Osteoblast (primary cell): ENCODE results near the gene DHRS11. TPM values are rescaled to one million over a fixed set of nuclear protein-coding genes. Genes with fewer than 3 reads are reported as not detected.
A peak's percentile ranks its signal among the peaks of the same experiment; 100 is the strongest.

Experiments
- DNase-seq: peaks from one replicate; pipeline ENCODE4 v3.0.0; 2011; ENCODE audit warnings: low spot score, mixed read lengths; ENCODE audit not compliant: insufficient read length; ENCODE audit errors: missing footprints
- H2AFZ ChIP-seq: 2 replicates; pipeline ENCODE4 v1.6.0; 2011; ENCODE audit warnings: mild to moderate bottlenecking, low read length
- H3K27ac ChIP-seq: 2 replicates; pipeline ENCODE4 v1.5.1; 2011; ENCODE audit warnings: mild to moderate bottlenecking, low read depth, low read length, moderate library complexity
- H3K27me3 ChIP-seq: 2 replicates; pipeline ENCODE4 v1.6.0; 2012; ENCODE audit warnings: mild to moderate bottlenecking, control low read depth, inconsistent platforms, low read length, moderate library complexity; ENCODE audit not compliant: insufficient read depth
- H3K36me3 ChIP-seq: 2 replicates; pipeline ENCODE4 v1.5.1; 2011; ENCODE audit warnings: mild to moderate bottlenecking, low read length, control low read depth, moderate library complexity; ENCODE audit not compliant: insufficient read depth
- H3K4me1 ChIP-seq: 2 replicates; pipeline ENCODE4 v1.5.1; 2011; ENCODE audit warnings: mild to moderate bottlenecking, low read length, control low read depth, moderate library complexity; ENCODE audit not compliant: insufficient read depth
- H3K4me2 ChIP-seq: 2 replicates; pipeline ENCODE4 v1.6.0; 2011; ENCODE audit warnings: mild to moderate bottlenecking, low read length; ENCODE audit not compliant: insufficient read depth
- H3K4me3 ChIP-seq: fragments of 200-600 bp; sonication (generic); 3 replicates; pipeline ENCODE4 v1.5.1; 2012; ENCODE audit warnings: mild to moderate bottlenecking, low read length, inconsistent platforms; ENCODE audit not compliant: insufficient read depth
- H3K79me2 ChIP-seq: 2 replicates; pipeline ENCODE4 v1.6.0; 2012; ENCODE audit warnings: mild to moderate bottlenecking, low read length, control low read depth, inconsistent platforms; ENCODE audit not compliant: insufficient read depth
- H3K9me3 ChIP-seq: 2 replicates; pipeline ENCODE4 v1.5.1; 2011; ENCODE audit warnings: low read depth, low read length, control low read depth
- H4K20me1 ChIP-seq: 2 replicates; pipeline ENCODE4 v1.6.0; 2012; ENCODE audit warnings: mild to moderate bottlenecking, low read length, control low read depth; ENCODE audit not compliant: insufficient read depth
- total RNA-seq: library from RNA; depleted of rRNA; stranded (reverse); fragments of >200 nt; gene quantifications from 2 replicates; pipeline ENCODE4 v1.2.3, GENCODE V29; 2012
- TF ChIP-seq, protein P1 (sequence below): IDR thresholded peaks from 2 replicates; pipeline ENCODE4 v1.5.1; 2011; ENCODE audit warnings: mild to moderate bottlenecking, low read depth, low read length, moderate library complexity; ENCODE audit errors: extremely low read depth

DHRS11 gene
- total RNA-seq, 1 donor = 3.3 TPM

DNA sequence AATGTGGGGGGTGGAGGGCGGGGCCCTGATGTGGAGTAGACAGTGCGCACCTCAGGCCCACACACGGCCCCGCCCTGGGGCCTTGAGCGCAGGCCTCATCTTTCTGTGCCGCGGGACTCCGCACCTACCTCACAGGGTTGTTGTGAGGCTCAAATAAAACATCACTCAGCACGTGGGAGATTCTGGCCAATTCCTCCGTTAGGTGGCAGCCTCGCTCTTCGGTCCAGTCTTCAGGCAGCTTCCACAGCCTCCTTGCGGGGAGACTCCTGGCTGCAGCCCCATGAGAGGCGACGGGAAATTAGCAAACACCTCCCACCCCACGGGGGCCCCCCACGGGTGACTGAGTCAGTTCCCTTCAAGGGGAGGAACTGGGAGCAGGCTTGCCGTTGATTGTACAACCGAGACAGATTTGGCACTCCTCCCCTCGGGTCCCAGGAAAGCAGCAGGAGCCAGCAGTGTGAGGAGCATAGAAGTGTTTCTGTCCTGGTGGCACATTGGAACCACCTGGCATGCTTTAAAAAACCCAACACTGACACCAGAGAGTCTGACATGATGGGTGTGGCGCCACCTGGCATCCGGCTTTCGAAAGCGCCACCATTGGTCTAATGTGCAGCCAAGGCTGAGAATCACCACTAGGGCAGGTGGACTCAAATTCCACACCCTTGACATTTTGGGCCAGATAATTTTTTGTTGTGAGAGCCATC is 17.3 kb downstream of the DHRS11 start:
- H3K4me2 ChIP-seq = peak overlapping the region; percentile 60
- H4K20me1 ChIP-seq = peaks cover 10% of the 10 kb centered on the region
- no peaks in the 10 kb centered on the region for H3K36me3 ChIP-seq
- peaks cover 16% of the 10 kb centered on the region for H3K79me2 ChIP-seq
- H3K9me3 ChIP-seq = no peaks in the 10 kb centered on the region
- peak overlapping the region; percentile 25 for H2AFZ ChIP-seq
- DNase-seq = peak; percentile 95
- peaks cover 11% of the 10 kb centered on the region for H3K4me1 ChIP-seq
- TF ChIP-seq, protein P1, sequence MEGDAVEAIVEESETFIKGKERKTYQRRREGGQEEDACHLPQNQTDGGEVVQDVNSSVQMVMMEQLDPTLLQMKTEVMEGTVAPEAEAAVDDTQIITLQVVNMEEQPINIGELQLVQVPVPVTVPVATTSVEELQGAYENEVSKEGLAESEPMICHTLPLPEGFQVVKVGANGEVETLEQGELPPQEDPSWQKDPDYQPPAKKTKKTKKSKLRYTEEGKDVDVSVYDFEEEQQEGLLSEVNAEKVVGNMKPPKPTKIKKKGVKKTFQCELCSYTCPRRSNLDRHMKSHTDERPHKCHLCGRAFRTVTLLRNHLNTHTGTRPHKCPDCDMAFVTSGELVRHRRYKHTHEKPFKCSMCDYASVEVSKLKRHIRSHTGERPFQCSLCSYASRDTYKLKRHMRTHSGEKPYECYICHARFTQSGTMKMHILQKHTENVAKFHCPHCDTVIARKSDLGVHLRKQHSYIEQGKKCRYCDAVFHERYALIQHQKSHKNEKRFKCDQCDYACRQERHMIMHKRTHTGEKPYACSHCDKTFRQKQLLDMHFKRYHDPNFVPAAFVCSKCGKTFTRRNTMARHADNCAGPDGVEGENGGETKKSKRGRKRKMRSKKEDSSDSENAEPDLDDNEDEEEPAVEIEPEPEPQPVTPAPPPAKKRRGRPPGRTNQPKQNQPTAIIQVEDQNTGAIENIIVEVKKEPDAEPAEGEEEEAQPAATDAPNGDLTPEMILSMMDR = peak; percentile 50
- peaks cover 4% of the 10 kb centered on the region for H3K27me3 ChIP-seq
- peak overlapping the region; percentile 38 for H3K4me3 ChIP-seq
- H3K27ac ChIP-seq = peak overlapping the region; percentile 27

DNA sequence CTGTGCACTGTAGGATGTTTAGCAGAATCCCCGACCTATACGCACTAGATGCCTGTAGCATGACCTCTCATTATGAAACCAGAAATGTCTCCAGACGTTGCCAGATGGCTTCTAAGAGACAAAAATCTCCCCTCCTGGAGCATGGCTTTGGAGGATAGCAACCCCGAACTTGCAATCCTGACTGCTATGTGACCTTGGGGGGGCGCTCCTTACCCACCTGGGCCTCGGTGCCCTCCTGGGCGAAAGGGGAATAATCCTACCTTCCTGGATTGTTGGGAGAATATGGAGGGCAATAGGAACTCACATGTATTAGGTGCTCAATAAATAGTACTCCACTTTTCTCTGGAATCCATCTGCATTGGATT is 17.8 kb downstream of the DHRS11 start:
- Histone ChIP-seq H3K27ac (no peak overlapping the region), H3K9me3 (no peaks in the 10 kb centered on the region), H2AFZ (no peak overlapping the region), H3K79me2 (peaks cover 12% of the 10 kb centered on the region), H3K36me3 (no peaks in the 10 kb centered on the region), H4K20me1 (peaks cover 8% of the 10 kb centered on the region), H3K4me3 (no peak overlapping the region), H3K27me3 (peaks cover 4% of the 10 kb centered on the region), H3K4me1 (peaks cover 11% of the 10 kb centered on the region), H3K4me2 (no peak overlapping the region)
- no peak for DNase-seq
- TF ChIP-seq, protein P1 = no peak

DNA sequence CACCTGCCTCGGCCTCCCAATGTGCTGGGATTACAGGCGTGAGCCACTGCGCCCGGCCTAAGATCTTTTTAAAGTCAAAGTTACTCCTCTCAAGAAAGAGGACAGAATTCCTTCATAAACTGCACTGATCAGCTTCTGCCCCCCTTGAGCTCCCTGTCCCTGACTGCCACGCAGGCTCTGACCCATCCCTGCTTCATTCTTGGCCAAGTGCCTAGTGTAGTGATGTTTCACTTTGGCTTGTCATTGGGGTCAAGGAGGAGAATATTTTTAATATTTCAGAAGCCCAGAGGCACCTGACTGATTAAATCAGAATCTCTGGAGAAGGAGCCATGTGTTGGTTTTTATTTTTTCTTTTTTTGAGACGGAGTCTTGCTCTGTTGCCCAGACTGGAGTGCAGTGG is 18.8 kb downstream of the DHRS11 start:
- no peak overlapping the region for H3K4me2 ChIP-seq
- no peak overlapping the region for H3K27ac ChIP-seq
- no peak for DNase-seq
- TF ChIP-seq, protein P1 = no peak
- peaks cover 7% of the 10 kb centered on the region for H4K20me1 ChIP-seq
- H2AFZ ChIP-seq = no peak overlapping the region
- no peak overlapping the region for H3K4me3 ChIP-seq
- H3K4me1 ChIP-seq = peaks cover 11% of the 10 kb centered on the region
- H3K9me3 ChIP-seq = no peaks in the 10 kb centered on the region
- H3K27me3 ChIP-seq = peaks cover 4% of the 10 kb centered on the region
- peaks cover 8% of the 10 kb centered on the region for H3K79me2 ChIP-seq
- H3K36me3 ChIP-seq = no peaks in the 10 kb centered on the region

DNA sequence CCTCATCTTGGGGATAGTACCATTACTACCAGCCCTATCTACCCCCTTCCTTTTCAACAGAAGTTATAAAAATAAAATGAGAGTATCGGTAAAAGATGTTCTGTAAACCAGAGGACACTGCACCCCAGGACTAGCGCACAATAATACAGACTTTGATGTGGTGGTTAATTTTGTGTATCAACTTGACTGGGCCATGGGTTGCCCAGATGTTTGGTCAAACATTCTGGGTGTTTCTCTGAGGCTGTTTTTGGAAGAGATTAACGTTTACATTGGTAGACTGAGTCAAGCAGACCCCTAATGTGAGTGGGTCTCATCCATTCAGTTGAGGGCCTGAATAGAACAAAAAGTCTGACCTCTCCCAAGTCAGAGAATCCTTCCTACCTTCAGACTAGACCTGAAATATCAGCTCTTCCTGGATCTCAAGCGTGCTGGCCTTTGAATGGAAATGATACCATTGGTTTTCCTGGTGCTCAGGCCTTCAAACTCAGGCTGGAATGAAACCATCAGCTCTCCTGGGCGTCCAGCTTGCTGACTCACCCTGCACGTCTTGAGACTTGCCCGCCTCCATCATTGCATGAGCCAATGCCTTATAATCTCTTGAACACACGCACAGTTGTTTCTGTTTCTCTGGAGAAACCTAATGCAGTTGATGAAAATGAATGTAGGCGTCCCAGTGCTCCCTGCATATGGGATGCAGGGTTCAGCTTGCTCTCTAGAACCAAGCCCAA is 19.8 kb downstream of the DHRS11 start:
- H3K27ac ChIP-seq = peak overlapping the region; percentile 71
- H3K4me3 ChIP-seq = no peak overlapping the region
- TF ChIP-seq, protein P1 = no peak
- H3K79me2 ChIP-seq = no peaks in the 10 kb centered on the region
- peaks cover 4% of the 10 kb centered on the region for H3K27me3 ChIP-seq
- no peaks in the 10 kb centered on the region for H4K20me1 ChIP-seq
- H2AFZ ChIP-seq = no peak overlapping the region
- no peaks in the 10 kb centered on the region for H3K36me3 ChIP-seq
- peak; percentile 83 for DNase-seq
- peak overlapping the region; percentile 53 for H3K4me2 ChIP-seq
- H3K9me3 ChIP-seq = no peaks in the 10 kb centered on the region
- peaks cover 11% of the 10 kb centered on the region for H3K4me1 ChIP-seq
